Mesothelial cell of epicardium (in vitro differentiated cells): Measurements from ENCODE around the gene NCLN. TPM values are rescaled to one million over a fixed set of nuclear protein-coding genes. Genes with fewer than 3 reads are reported as not detected.
A peak's percentile ranks its signal among the peaks of the same experiment; 100 is the strongest.
"Not testable (repeated sequence)": the region's sequence is repeated elsewhere in the genome, so short reads cannot be mapped to it uniquely, and the experiment has no call there.

Experiments
- DNase-seq, 2 experiments: peaks; one replicate each; pipeline ENCODE4 v3.0.0; 2021; ENCODE audit warnings: low spot score in 2 of 2; ENCODE audit not compliant: unreplicated experiment in 2 of 2
- H3K27ac Mint-ChIP-seq: 2 replicates; pipeline ENCODE4 v1.8.0; 2021; ENCODE audit warnings: mixed read lengths
- H3K27me3 Mint-ChIP-seq: 2 replicates; pipeline ENCODE4 v1.8.0; 2021; ENCODE audit warnings: low read depth, mixed read lengths
- H3K36me3 Mint-ChIP-seq: 2 replicates; pipeline ENCODE4 v1.8.0; 2021; ENCODE audit warnings: mixed read lengths
- H3K4me1 Mint-ChIP-seq: 2 replicates; pipeline ENCODE4 v1.8.0; 2021; ENCODE audit warnings: mixed read lengths
- H3K4me3 Mint-ChIP-seq: 2 replicates; pipeline ENCODE4 v1.8.0; 2021; ENCODE audit warnings: mild to moderate bottlenecking, moderate library complexity, mixed read lengths
- H3K9me3 Mint-ChIP-seq: 2 replicates; pipeline ENCODE4 v1.8.0; 2021; ENCODE audit warnings: mixed read lengths
- CTCF ChIP-seq: fragments of 200-600 bp; sonication (generic); IDR thresholded peaks from one replicate; pipeline ENCODE4 v1.5.0; 2021; ENCODE audit warnings: antibody characterized with exemption; ENCODE audit not compliant: unreplicated experiment
- total RNA-seq: library from RNA; stranded (reverse); gene quantifications from 3 replicates; pipeline ENCODE4 v1.2.1, GENCODE V29; 2021

The NCLN gene
- total RNA-seq, 1 donor from 2014 or later = 51.2 TPM

GRCh38 chr19:3234800-3235199 lies 49.1 kb downstream of the NCLN start:
- H3K4me1 Mint-ChIP-seq = no peaks in the 10 kb centered on the region
- DNase-seq = no peak
- H3K9me3 Mint-ChIP-seq = no peaks in the 10 kb centered on the region
- H3K36me3 Mint-ChIP-seq = no peaks in the 10 kb centered on the region
- peaks cover 33% of the 10 kb centered on the region for H3K27me3 Mint-ChIP-seq
- no peak for TF ChIP-seq CTCF
- no peak overlapping the region for H3K27ac Mint-ChIP-seq
- no peak overlapping the region for H3K4me3 Mint-ChIP-seq

GRCh38 chr19:3235604-3236003 lies 49.9 kb downstream of the NCLN start:
- not testable (repeated sequence) for H3K27ac Mint-ChIP-seq, H3K4me1 Mint-ChIP-seq, H3K36me3 Mint-ChIP-seq, DNase-seq, H3K9me3 Mint-ChIP-seq, H3K4me3 Mint-ChIP-seq
- H3K27me3 Mint-ChIP-seq = peaks cover 35% of the 10 kb centered on the region

- Mint-ChIP-seq H3K4me3 (no peak overlapping the region), H3K27ac (no peak overlapping the region), H3K36me3 (no peaks in the 10 kb centered on the region), H3K27me3 (peaks cover 35% of the 10 kb centered on the region), H3K9me3 (no peaks in the 10 kb centered on the region), H3K4me1 (no peaks in the 10 kb centered on the region)
- no peak for DNase-seq
- no peak for TF ChIP-seq CTCF
Observed at GRCh38 chr19:3236272-3236671, 50.5 kb downstream of the NCLN start.

- Mint-ChIP-seq H3K36me3 (no peaks in the 10 kb centered on the region), H3K4me3 (no peak overlapping the region), H3K27me3 (peaks cover 29% of the 10 kb centered on the region), H3K4me1 (no peaks in the 10 kb centered on the region), H3K9me3 (no peaks in the 10 kb centered on the region), H3K27ac (no peak overlapping the region)
- no peak for DNase-seq
- no peak for TF ChIP-seq CTCF
Observed at GRCh38 chr19:3238066-3238561, 52.4 kb downstream of the NCLN start.

- peaks cover 17% of the 10 kb centered on the region for H3K27me3 Mint-ChIP-seq
- DNase-seq = no peak
- H3K36me3 Mint-ChIP-seq = no peaks in the 10 kb centered on the region
- no peaks in the 10 kb centered on the region for H3K4me1 Mint-ChIP-seq
- no peaks in the 10 kb centered on the region for H3K9me3 Mint-ChIP-seq
- H3K27ac Mint-ChIP-seq = no peak overlapping the region
- H3K4me3 Mint-ChIP-seq = no peak overlapping the region
- no peak for TF ChIP-seq CTCF
Observed at GRCh38 chr19:3239367-3239766, 53.6 kb downstream of the NCLN start.

GRCh38 chr19:3243819-3244700 lies 58.3 kb downstream of the NCLN start:
- no peaks in the 10 kb centered on the region for H3K36me3 Mint-ChIP-seq
- no peak overlapping the region for H3K27ac Mint-ChIP-seq
- no peak for TF ChIP-seq CTCF
- peaks cover 11% of the 10 kb centered on the region for H3K27me3 Mint-ChIP-seq
- peak; percentile 60 to 75 for DNase-seq
- no peak overlapping the region for H3K4me3 Mint-ChIP-seq
- no peaks in the 10 kb centered on the region for H3K9me3 Mint-ChIP-seq
- H3K4me1 Mint-ChIP-seq = no peaks in the 10 kb centered on the region
